Lung (tissue), 12 donors: ENCODE measurements around the gene ACMSD. TPM values are rescaled to one million over a fixed set of nuclear protein-coding genes. Genes with fewer than 3 reads are reported as not detected.

ENCODE experiments used
- ATAC-seq: fragments of 200-7000 bp; cut with Tn5 transposase; one replicate; pipeline ENCODE4 v1.9.1; 2020; ENCODE audit warnings: moderate number of reproducible peaks; ENCODE audit not compliant: insufficient read depth, low FRiP score
- DNase-seq, 3 donors: peaks; one replicate each; pipeline ENCODE4 v3.0.0-alpha.2; 2013 to 2017
- H3K27ac ChIP-seq, 2 donors: one replicate each; pipeline ENCODE4 v1.5.1; 2013; ENCODE audit warnings: mild to moderate bottlenecking in 2 of 2, moderate library complexity in 2 of 2, control low read depth in 1 of 2, inconsistent platforms in 1 of 2, low read depth in 1 of 2, low read length in 1 of 2
- H3K27me3 ChIP-seq, 3 donors: one replicate each; pipeline ENCODE4 v1.5.1; 2013; ENCODE audit warnings: low read length in 2 of 3; ENCODE audit not compliant: control insufficient read depth in 3 of 3, insufficient read depth in 3 of 3
- H3K36me3 ChIP-seq, 4 donors: one replicate each; pipeline ENCODE4 v1.5.1; 2013; ENCODE audit warnings: low read length in 4 of 4, mild to moderate bottlenecking in 1 of 4, moderate library complexity in 1 of 4; ENCODE audit not compliant: control insufficient read depth in 4 of 4, insufficient read depth in 4 of 4
- H3K4me1 ChIP-seq, 5 donors: one replicate each; pipeline ENCODE4 v1.5.1; 2013; ENCODE audit warnings: low read length in 5 of 5, mild to moderate bottlenecking in 2 of 5, moderate library complexity in 1 of 5; ENCODE audit not compliant: control insufficient read depth in 5 of 5, insufficient read depth in 5 of 5
- H3K4me3 ChIP-seq: one replicate; pipeline ENCODE4 v1.5.1; 2013; ENCODE audit warnings: mild to moderate bottlenecking, control low read depth, moderate library complexity
- H3K9ac ChIP-seq, 2 donors: one replicate each; pipeline ENCODE4 v1.5.1; 2013; ENCODE audit warnings: low read length in 2 of 2, control low read depth in 1 of 2; ENCODE audit not compliant: insufficient read depth in 1 of 2
- H3K9me3 ChIP-seq, 4 donors: one replicate each; pipeline ENCODE4 v1.5.1; 2013; ENCODE audit warnings: low read length in 3 of 4, mild to moderate bottlenecking in 1 of 4, moderate library complexity in 1 of 4; ENCODE audit not compliant: control insufficient read depth in 4 of 4, insufficient read depth in 3 of 4
- CTCF ChIP-seq: IDR thresholded peaks from 2 replicates; pipeline ENCODE4 v1.5.1; 2012; ENCODE audit warnings: mild to moderate bottlenecking; ENCODE audit errors: control extremely low read depth, extremely low read depth
- WGBS, 2 donors: extraction: QIAGEN DNeasy Blood & Tissue Kit; methylation state at CpG; one replicate each; pipeline ENCODE4 v1.1.7; 2013; 5-methylcytosine and 5-hydroxymethylcytosine counted together
- polyA plus RNA-seq, 2 donors: library from polyadenylated mRNA; stranded (reverse); fragments of 200-250 nt; gene quantifications; one replicate each; pipeline ENCODE4 v1.2.1, GENCODE V29; 2013
- total RNA-seq, 2 donors: library from RNA; depleted of rRNA in 1 of 2; stranded (reverse); fragments of >200 nt in 1 of 2; gene quantifications; one replicate each; pipeline ENCODE4 v1.2.1, GENCODE V29; 2014 to 2021
- donor health status: control.
- donor health status: control.
- donor health status: Bipolar disorder and iron deficiency.
- donor health status: healthy.
- donor health status: DM: yes; HTN: yes; CAD: no.

ACMSD gene
- total and polyA plus RNA-seq, 4 donors: 0.08 to 0.14 (median 0.12) TPM; not detected in 1

- WGBS, 2 donors: 92 to 97% methylated on average over 3 of the region's 3 CpGs
- Histone ChIP-seq H3K9ac (no peak overlapping the region), H3K27me3 (no peaks in the 10 kb centered on the region), H3K36me3 (no peaks in the 10 kb centered on the region), H3K4me3 (no peak overlapping the region), H3K4me1 (no peaks in the 10 kb centered on the region), H3K9me3 (no peaks in the 10 kb centered on the region), H3K27ac (no peak overlapping the region)
- no peak for ATAC-seq
- TF ChIP-seq CTCF: no peak
- DNase-seq: no peak
Observed at GRCh38 chr2:134911400-134911785, 73.0 kb downstream of the ACMSD start.

- Histone ChIP-seq H3K27ac (no peak overlapping the region), H3K27me3 (no peaks in the 10 kb centered on the region), H3K4me1 (peaks cover 0 to under 1% (median 0%) of the 10 kb centered on the region in 5 donors), H3K4me3 (no peak overlapping the region), H3K9me3 (no peaks in the 10 kb centered on the region), H3K9ac (no peak overlapping the region), H3K36me3 (no peaks in the 10 kb centered on the region)
- DNase-seq: no peak
- no peak for TF ChIP-seq CTCF
- no peak for ATAC-seq
Observed at GRCh38 chr2:134912361-134912760, 73.9 kb downstream of the ACMSD start.

DNA sequence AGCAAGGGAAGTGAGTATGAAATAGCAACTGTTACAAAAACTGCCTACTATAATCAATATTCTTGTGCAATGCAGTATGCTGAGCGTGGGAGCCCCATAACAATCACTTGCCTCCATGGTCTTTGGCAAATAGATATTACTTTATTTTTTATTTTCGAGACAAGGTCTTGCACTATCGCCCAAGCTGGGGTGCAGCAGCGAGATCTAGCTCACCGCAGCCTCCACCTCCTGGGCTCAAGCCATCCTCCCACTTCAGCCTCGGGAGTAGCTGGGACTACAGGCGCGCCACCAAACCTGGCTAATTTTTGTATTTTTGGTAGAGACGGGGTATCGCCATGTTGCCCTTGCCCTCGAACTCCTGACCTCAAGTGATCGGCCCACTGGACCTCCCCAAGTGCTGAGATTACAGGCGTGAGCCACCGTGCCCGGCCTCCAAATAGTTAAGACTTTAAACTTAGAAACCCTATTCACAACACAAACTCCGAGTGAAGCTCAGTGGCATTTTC, 79.0 kb downstream of the ACMSD start:
- TF ChIP-seq CTCF: no peak
- H3K9me3 ChIP-seq: no peaks in the 10 kb centered on the region
- peaks cover 0 to 13% (median 3%) of the 10 kb centered on the region in 5 donors for H3K4me1 ChIP-seq
- peak overlapping the region; percentile 60 to 98 for H3K9ac ChIP-seq
- DNase-seq: peak in 1 of 3 donors; percentile 13
- peak overlapping the region; percentile 37 for H3K4me3 ChIP-seq
- peak overlapping the region; percentile 93 to 99 for H3K27ac ChIP-seq
- no peaks in the 10 kb centered on the region for H3K27me3 ChIP-seq
- ATAC-seq: no peak
- H3K36me3 ChIP-seq: peaks cover 0 to 5% (median 0%) of the 10 kb centered on the region in 4 donors
- WGBS, 2 donors: 33 to 35% methylated on average over 16 of the region's 16 CpGs
